H1 (cell line): ENCODE data around the gene MUC4. TPM values are rescaled to one million over a fixed set of nuclear protein-coding genes. Genes with fewer than 3 reads are reported as not detected.

ENCODE experiments used
- CTCF ChIA-PET: fragments of 300-600 bp; sonication (Branson Sonifier 250); formaldehyde crosslinking; loops from one replicate; lab custom pipeline; 2021; ENCODE audit not compliant: partially characterized antibody; lab: Charles Lee
- POLR2A ChIA-PET: fragments of 300-600 bp; sonication (Branson Sonifier 250); formaldehyde crosslinking; loops from one replicate; lab custom pipeline; 2021; ENCODE audit warnings: inconsistent platforms; ENCODE audit not compliant: partially characterized antibody; lab: Charles Lee
- DNase-seq, 2 experiments: peaks; one replicate each; pipeline versions ENCODE4 v3.0.0 to v3.0.0-alpha.2; 2010 to 2022; ENCODE audit warnings: low spot score in 2 of 2, low read depth in 1 of 2, mixed read lengths in 1 of 2
- FAIRE-seq: peaks from 2 replicates; lab custom pipeline; 2011; peaks lifted over from hg19 to GRCh38; lab: Jason Lieb, UNC
- H2AFZ ChIP-seq: 2 replicates; pipeline ENCODE4 v1.8.1; 2012; ENCODE audit warnings: low read length, inconsistent platforms
- H2AK5ac ChIP-seq: 2 replicates; pipeline ENCODE4 v1.6.1; 2013; ENCODE audit warnings: low read depth, low read length
- H2BK120ac ChIP-seq: replicated peaks from 2 replicates; pipeline ENCODE3; 2013; ENCODE audit warnings: low read depth, low read length, inconsistent platforms
- H2BK12ac ChIP-seq: 2 replicates; pipeline ENCODE4 v1.6.1; 2013; ENCODE audit warnings: low read depth, low read length
- H2BK15ac ChIP-seq: 2 replicates; pipeline ENCODE4 v1.6.1; 2013; ENCODE audit warnings: low read length
- H2BK20ac ChIP-seq: 2 replicates; pipeline ENCODE4 v1.6.1; 2013; ENCODE audit warnings: low read length
- H2BK5ac ChIP-seq: 2 replicates; pipeline ENCODE4 v1.6.1; 2013; ENCODE audit warnings: low read depth, low read length
- H3K14ac ChIP-seq: 2 replicates; pipeline ENCODE4 v1.6.1; 2013; ENCODE audit warnings: inconsistent platforms; ENCODE audit not compliant: insufficient read length
- H3K18ac ChIP-seq: 2 replicates; pipeline ENCODE4 v1.6.1; 2013; ENCODE audit warnings: low read length; ENCODE audit errors: extremely low read depth
- H3K23ac ChIP-seq: 2 replicates; pipeline ENCODE4 v1.6.1; 2013; ENCODE audit warnings: inconsistent platforms; ENCODE audit not compliant: insufficient read length
- H3K23me2 ChIP-seq: 2 replicates; pipeline ENCODE4 v1.6.1; 2013; ENCODE audit warnings: low read depth, low read length
- H3K27ac ChIP-seq: 2 replicates; pipeline ENCODE4 v1.6.1; 2011; ENCODE audit warnings: low read depth, low read length, inconsistent platforms
- H3K27me3 ChIP-seq, 4 experiments: replicated peaks in 1 of 4; 1 replicate in 1 of 4; 2 replicates in 3 of 4; pipeline versions ENCODE4 v1.6.1 to v1.8.1; 2011 to 2013; ENCODE audit warnings: low read length in 3 of 4, mild to moderate bottlenecking in 3 of 4, inconsistent platforms in 2 of 4, mixed read lengths in 2 of 4, moderate library complexity in 1 of 4; ENCODE audit not compliant: control insufficient read depth in 3 of 4, insufficient read depth in 3 of 4; ENCODE audit errors: extremely low read depth in 1 of 4
- H3K36me3 ChIP-seq, 4 experiments: 2 replicates each; pipeline versions ENCODE4 v1.6.1 to v1.8.1; 2011 to 2013; ENCODE audit warnings: mild to moderate bottlenecking in 4 of 4, low read length in 3 of 4, moderate library complexity in 2 of 4, control low read depth in 1 of 4, inconsistent platforms in 1 of 4; ENCODE audit not compliant: insufficient read depth in 4 of 4, control insufficient read depth in 2 of 4
- H3K4ac ChIP-seq: replicated peaks from 2 replicates; pipeline ENCODE3; 2013; ENCODE audit warnings: low read length, low read depth, mixed read lengths, inconsistent platforms; ENCODE audit not compliant: insufficient read length
- H3K4me1 ChIP-seq, 4 experiments: replicated peaks in 1 of 4; 1 replicate in 1 of 4; 2 replicates in 3 of 4; pipeline versions ENCODE4 v1.6.1 to v1.8.1; 2011 to 2013; ENCODE audit warnings: low read length in 3 of 4, inconsistent platforms in 2 of 4, mixed read lengths in 1 of 4; ENCODE audit not compliant: insufficient read depth in 4 of 4, control insufficient read depth in 3 of 4
- H3K4me2 ChIP-seq, 2 experiments: 2 replicates each; pipeline versions ENCODE4 v1.6.1 to v1.8.1; 2011 to 2013; ENCODE audit warnings: low read depth in 2 of 2, low read length in 2 of 2, control low read depth in 1 of 2, inconsistent platforms in 1 of 2, mild to moderate bottlenecking in 1 of 2; ENCODE audit not compliant: insufficient read depth in 1 of 2
- H3K4me3 ChIP-seq, 4 experiments: fragments of 200-600, 300-600 bp in 1 of 4; sonication (generic), shearing (Covaris generic), sonication (Bioruptor Twin) in 1 of 4; 2 replicates each; pipeline versions ENCODE4 v1.5.1 to v1.8.1; 2011 to 2016; ENCODE audit warnings: low read length in 4 of 4, low read depth in 3 of 4, control low read depth in 2 of 4, inconsistent platforms in 2 of 4, mild to moderate bottlenecking in 2 of 4, mixed read lengths in 1 of 4, moderate library complexity in 1 of 4; ENCODE audit not compliant: insufficient read depth in 2 of 4; ENCODE audit errors: extremely low read depth in 1 of 4
- H3K56ac ChIP-seq: replicated peaks from 2 replicates; pipeline ENCODE3; 2013; ENCODE audit warnings: low read depth, mild to moderate bottlenecking, mixed read lengths, low read length, inconsistent platforms; ENCODE audit not compliant: insufficient read length
- H3K79me1 ChIP-seq: 2 replicates; pipeline ENCODE4 v1.6.1; 2013; ENCODE audit warnings: low read depth, low read length, control low read depth
- H3K79me2 ChIP-seq, 2 experiments: 2 replicates each; pipeline versions ENCODE4 v1.6.1 to v1.8.1; 2012 to 2013; ENCODE audit warnings: low read length in 2 of 2, mild to moderate bottlenecking in 2 of 2, inconsistent platforms in 1 of 2; ENCODE audit not compliant: insufficient read depth in 2 of 2, control insufficient read depth in 1 of 2
- H3K9ac ChIP-seq, 4 experiments: replicated peaks in 1 of 4; 1 replicate in 1 of 4; 2 replicates in 3 of 4; pipeline versions ENCODE4 v1.6.1 to v1.8.1; 2011 to 2013; ENCODE audit warnings: low read depth in 3 of 4, low read length in 3 of 4, control low read depth in 2 of 4, mild to moderate bottlenecking in 2 of 4, moderate library complexity in 2 of 4, inconsistent platforms in 1 of 4; ENCODE audit errors: extremely low read depth in 1 of 4
- H3K9me3 ChIP-seq, 2 experiments: 2 replicates each; pipeline versions ENCODE4 v1.6.1 to v1.8.1; 2012 to 2013; ENCODE audit warnings: mild to moderate bottlenecking in 2 of 2, moderate library complexity in 2 of 2, control low read depth in 1 of 2, inconsistent platforms in 1 of 2, low read depth in 1 of 2, low read length in 1 of 2, mixed read lengths in 1 of 2; ENCODE audit not compliant: insufficient read depth in 2 of 2
- H4K20me1 ChIP-seq, 2 experiments: replicated peaks in 1 of 2; 2 replicates each; pipeline versions ENCODE3 to v1.8.1; 2011 to 2013; ENCODE audit warnings: inconsistent platforms in 2 of 2, low read length in 2 of 2, mild to moderate bottlenecking in 1 of 2; ENCODE audit not compliant: insufficient read depth in 2 of 2, control insufficient read depth in 1 of 2
- H4K5ac ChIP-seq: 2 replicates; pipeline ENCODE4 v1.6.1; 2013; ENCODE audit warnings: low read length, low read depth, mixed read lengths, inconsistent platforms; ENCODE audit not compliant: insufficient read length
- H4K8ac ChIP-seq: 2 replicates; pipeline ENCODE4 v1.8.0; 2013; ENCODE audit warnings: mild to moderate bottlenecking, moderate library complexity, low read length, inconsistent platforms; ENCODE audit not compliant: insufficient read depth; ENCODE audit errors: extremely low read depth
- H4K91ac ChIP-seq: replicated peaks from 2 replicates; pipeline ENCODE3; 2013; ENCODE audit warnings: low read length, mixed read lengths, inconsistent platforms; ENCODE audit not compliant: insufficient read length
- CEBPB ChIP-seq: IDR thresholded peaks from 2 replicates; pipeline ENCODE4 v1.6.1; 2012; ENCODE audit warnings: low read depth, low read length
- CTBP2 ChIP-seq: IDR thresholded peaks from 2 replicates; pipeline ENCODE4 v1.7.0; 2011; ENCODE audit warnings: borderline replicate concordance, mild to moderate bottlenecking, moderate library complexity, mixed read lengths, low read length; ENCODE audit not compliant: insufficient read depth, insufficient read length
- HDAC6 ChIP-seq: IDR thresholded peaks from one replicate; pipeline ENCODE4 v1.7.1; 2012; ENCODE audit warnings: low read depth, mild to moderate bottlenecking, inconsistent platforms, low read length, moderate library complexity
- POLR2AphosphoS5 ChIP-seq: IDR thresholded peaks from 2 replicates; pipeline ENCODE4 v1.6.1; 2011; ENCODE audit warnings: low read depth, low read length
- POU5F1 ChIP-seq: IDR thresholded peaks from 2 replicates; pipeline ENCODE4 v1.6.1; 2011; ENCODE audit warnings: low read depth, mild to moderate bottlenecking, low read length, moderate library complexity
- RBBP5 ChIP-seq: IDR thresholded peaks from 2 replicates; pipeline ENCODE4 v1.7.1; 2012; ENCODE audit warnings: low read depth, mild to moderate bottlenecking, inconsistent platforms, low read length, moderate library complexity, borderline replicate concordance
- RFX5 ChIP-seq: IDR thresholded peaks from 2 replicates; pipeline ENCODE4 v1.6.1; 2011; ENCODE audit warnings: low read depth, low read length, improper control_type of control experiment, borderline replicate concordance
- RNF2 ChIP-seq: fragments of 200-900, 300-1000 bp; sonication (generic); IDR thresholded peaks from 2 replicates; pipeline ENCODE4 v1.7.1; 2016; ENCODE audit warnings: borderline replicate concordance, low read depth, mild to moderate bottlenecking, antibody characterized with exemption, low read length; ENCODE audit not compliant: poor library complexity, severe bottlenecking; ENCODE audit errors: missing control alignments
- SIN3A ChIP-seq, 2 experiments: IDR thresholded peaks in 1 of 2; conservative IDR thresholded peaks in 1 of 2; 2 replicates each; pipeline ENCODE4 v1.6.1; 2011 to 2012; ENCODE audit warnings: low read length in 2 of 2, improper control_type of control experiment in 1 of 2, low read depth in 1 of 2, mild to moderate bottlenecking in 1 of 2
- SIX5 ChIP-seq: IDR thresholded peaks from 2 replicates; pipeline ENCODE4 v1.6.1; 2011; ENCODE audit warnings: mild to moderate bottlenecking, low read depth, low read length
- TAF7 ChIP-seq: optimal IDR thresholded peaks from 2 replicates; pipeline ENCODE3; 2011; ENCODE audit warnings: low read depth, mild to moderate bottlenecking, inconsistent platforms, low read length, moderate library complexity, borderline replicate concordance
- WGBS, 2 experiments: shearing (Covaris generic) in 1 of 2; methylation state at CpG; one replicate each; pipeline versions ENCODE4 v1.1.6 to v1.1.7; 2013 to 2015; ENCODE audit warnings: low lambda C conversion rate in 2 of 2, mixed read lengths in 2 of 2, inconsistent platforms in 1 of 2, low coverage in 1 of 2, missing lambda C conversion rate in 1 of 2; ENCODE audit not compliant: insufficient replicate concordance in 2 of 2, insufficient coverage in 1 of 2, insufficient read length in 1 of 2; ENCODE audit errors: extremely low coverage in 1 of 2, missing lambda C conversion rate in 1 of 2; 5-methylcytosine and 5-hydroxymethylcytosine counted together
- polyA plus RNA-seq, 7 experiments: library from polyadenylated mRNA; depleted of rRNA in 3 of 7; stranded (reverse) in 5 of 7; unstranded in 2 of 7; fragments of >200 nt in 5 of 7; fragments of 200-250 nt in 2 of 7; gene quantifications; 1 replicate in 5 of 7; 2 replicates in 1 of 7; 4 replicates in 1 of 7; pipeline versions ENCODE4 v1.2.1 to v1.2.3, GENCODE V29; 2011 to 2013; ENCODE audit warnings: missing spikeins in 2 of 7, mixed read lengths in 2 of 7
- total RNA-seq: library from RNA; stranded (reverse); fragmentation: NEBNext Ultra II Directional; extraction: Animal tissue kit (Norgen Biotek cat#: 25700); gene quantifications from 2 replicates; pipeline ENCODE4 v1.2.1, GENCODE V29; 2021
- TF ChIP-seq, protein P1 (sequence below): IDR thresholded peaks from 2 replicates; pipeline ENCODE4 v1.6.1; 2011; ENCODE audit warnings: low read length, improper control_type of control experiment

Gene MUC4
- total and polyA plus RNA-seq, 2 of the 8 experiments (the other 6 are each of a cell fraction or from before 2014, with no cell fraction given) = 0.89 to 2.0 TPM

DNA sequence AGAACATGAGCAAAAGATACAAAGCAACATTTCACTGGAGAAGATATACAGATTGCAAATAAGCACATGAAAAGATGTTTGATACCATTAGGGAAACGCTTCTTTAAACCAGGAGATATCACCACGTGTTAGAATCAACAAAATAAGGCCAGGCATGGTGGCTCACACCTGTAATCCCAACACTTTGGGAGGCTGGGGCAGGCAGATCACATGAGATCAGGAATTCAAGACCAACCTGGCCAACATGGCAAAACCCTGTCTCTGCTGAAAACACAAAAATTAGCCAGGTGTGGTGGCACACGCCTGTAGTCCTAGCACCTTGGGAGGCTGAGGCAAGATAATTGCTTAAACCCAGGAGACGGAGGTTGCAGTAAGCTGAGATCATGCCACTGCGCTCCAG lies 111.4 kb downstream of the MUC4 start:
- H2BK120ac ChIP-seq = no peak overlapping the region
- H3K79me1 ChIP-seq = no peaks in the 10 kb centered on the region
- H2BK5ac ChIP-seq = no peak overlapping the region
- POLR2A ChIA-PET = no interaction called here
- H3K4me2 ChIP-seq = no peak overlapping the region
- no peaks in the 10 kb centered on the region for H4K20me1 ChIP-seq
- H3K56ac ChIP-seq = no peak overlapping the region
- no peak overlapping the region for H3K4me3 ChIP-seq
- no peak overlapping the region for H3K4ac ChIP-seq
- no peak overlapping the region for H2BK15ac ChIP-seq
- no peaks in the 10 kb centered on the region for H3K27me3 ChIP-seq
- no peak overlapping the region for H2BK20ac ChIP-seq
- no peak overlapping the region for H4K91ac ChIP-seq
- H3K36me3 ChIP-seq = no peaks in the 10 kb centered on the region; a peak in 1 of 8 replicates
- H2AK5ac ChIP-seq = no peak overlapping the region
- H3K14ac ChIP-seq = no peak overlapping the region
- H4K5ac ChIP-seq = no peak overlapping the region
- no peak overlapping the region for H4K8ac ChIP-seq
- no peak overlapping the region for H3K9ac ChIP-seq
- no peaks in the 10 kb centered on the region for H3K9me3 ChIP-seq
- CTCF ChIA-PET = interaction anchor here (0.6 to 1.2 kb wide), 3 partner anchors 15 to 150 kb away, joined by 3 to 6 read pairs (median 3); no protein-coding TSS in a partner anchor
- no peak for FAIRE-seq
- no peak overlapping the region for H2BK12ac ChIP-seq
- no peak for DNase-seq
- no peak overlapping the region for H3K27ac ChIP-seq
- no peaks in the 10 kb centered on the region for H3K79me2 ChIP-seq
- no peak overlapping the region for H3K23ac ChIP-seq
- H3K23me2 ChIP-seq = no peaks in the 10 kb centered on the region
- no peak overlapping the region for H2AFZ ChIP-seq
- no peak overlapping the region for H3K18ac ChIP-seq
- H3K4me1 ChIP-seq = peaks cover 8 to 28% (median 15%) of the 10 kb centered on the region in 4 experiments
- 83% methylated on average over 5 of the region's 5 CpGs; no CpG with 5 or more reads in 1 of the 2 experiments for WGBS, 2 experiments
- no peak for TF ChIP-seq RBBP5
- TF ChIP-seq SIN3A (conservative IDR thresholded peaks at IDR 0.05 in 1 of 2, IDR thresholded peaks at IDR 0.05 in 1 of 2; ENCODE audit: low read depth in 1 of 2, low read length in 2 of 2) = no peak
- no peak for TF ChIP-seq CTBP2
- no peak for TF ChIP-seq POU5F1
- no peak for TF ChIP-seq SIX5
- TF ChIP-seq POLR2AphosphoS5 = no peak
- no peak for TF ChIP-seq CEBPB
- TF ChIP-seq RNF2 = no peak
- no peak for TF ChIP-seq HDAC6
- TF ChIP-seq RFX5 = no peak
- TF ChIP-seq TAF7 = no peak
- TF ChIP-seq, protein P1, sequence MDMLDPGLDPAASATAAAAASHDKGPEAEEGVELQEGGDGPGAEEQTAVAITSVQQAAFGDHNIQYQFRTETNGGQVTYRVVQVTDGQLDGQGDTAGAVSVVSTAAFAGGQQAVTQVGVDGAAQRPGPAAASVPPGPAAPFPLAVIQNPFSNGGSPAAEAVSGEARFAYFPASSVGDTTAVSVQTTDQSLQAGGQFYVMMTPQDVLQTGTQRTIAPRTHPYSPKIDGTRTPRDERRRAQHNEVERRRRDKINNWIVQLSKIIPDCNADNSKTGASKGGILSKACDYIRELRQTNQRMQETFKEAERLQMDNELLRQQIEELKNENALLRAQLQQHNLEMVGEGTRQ = no peak
